ENCODE results near the gene FBLN5.
A peak's percentile ranks its signal among the peaks of the same experiment; 100 is the strongest.
"Not testable (repeated sequence)": the region's sequence is repeated elsewhere in the genome, so short reads cannot be mapped to it uniquely, and the experiment has no call there.

Gene FBLN5

GRCh38 chr14:91861091-91861490 is 86.4 kb downstream of the FBLN5 start:
- no peak overlapping the region for H3K4me3 ChIP-seq (ENCODE audit: low read length)
- no peak for TF ChIP-seq ZNF274 (IDR thresholded peaks at IDR 0.05; ENCODE audit: low read depth, low read length)

- H3K4me3 ChIP-seq (ENCODE audit: low read length): no peak overlapping the region
- TF ChIP-seq ZNF274 (IDR thresholded peaks at IDR 0.05; ENCODE audit: low read depth, low read length): no peak
Observed at GRCh38 chr14:91860238-91860637, 87.3 kb downstream of the FBLN5 start.

GRCh38 chr14:91858536-91859275 is 88.8 kb downstream of the FBLN5 start:
- TF ChIP-seq ZNF274 (IDR thresholded peaks at IDR 0.05; ENCODE audit: low read depth, low read length): no peak
- no peak overlapping the region for H3K4me3 ChIP-seq (ENCODE audit: low read length)

- H3K4me3 ChIP-seq (ENCODE audit: low read length): no peak overlapping the region
- no peak for TF ChIP-seq ZNF274 (IDR thresholded peaks at IDR 0.05; ENCODE audit: low read depth, low read length)
Observed at GRCh38 chr14:91857614-91858013, 89.9 kb downstream of the FBLN5 start.

DNA sequence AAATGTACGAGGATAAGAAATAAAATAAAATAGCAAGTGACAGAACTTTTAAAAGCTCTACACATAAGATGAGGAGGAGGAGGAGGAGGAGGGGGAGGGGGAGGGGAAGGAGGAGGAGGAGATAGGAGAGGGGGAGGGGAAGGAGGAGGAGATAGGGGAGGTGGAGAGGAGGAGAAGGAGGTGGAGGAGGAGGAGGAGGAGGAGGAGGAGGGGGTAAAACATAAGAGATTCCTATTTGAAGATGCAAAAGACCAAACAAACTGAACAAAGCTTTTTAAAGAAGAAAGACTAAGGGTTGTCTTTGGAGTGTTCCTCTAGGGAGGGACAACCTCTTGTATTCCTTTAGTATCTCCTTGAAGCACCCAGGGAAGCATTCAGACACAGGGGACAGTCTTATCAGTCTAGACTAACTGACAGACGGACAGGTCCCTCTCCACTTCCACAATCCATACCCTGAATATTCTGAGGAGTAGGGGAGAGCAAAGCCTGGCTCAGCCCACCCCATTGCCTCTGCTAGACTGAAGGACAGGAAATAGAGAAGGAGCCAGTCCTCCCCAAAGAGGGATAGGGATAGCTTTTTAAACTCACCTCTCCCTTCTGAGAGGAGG is 93.1 kb downstream of the FBLN5 start:
- no peak overlapping the region for H3K4me3 ChIP-seq (ENCODE audit: low read length)
- no peak for TF ChIP-seq ZNF274 (IDR thresholded peaks at IDR 0.05; ENCODE audit: low read depth, low read length)

DNA sequence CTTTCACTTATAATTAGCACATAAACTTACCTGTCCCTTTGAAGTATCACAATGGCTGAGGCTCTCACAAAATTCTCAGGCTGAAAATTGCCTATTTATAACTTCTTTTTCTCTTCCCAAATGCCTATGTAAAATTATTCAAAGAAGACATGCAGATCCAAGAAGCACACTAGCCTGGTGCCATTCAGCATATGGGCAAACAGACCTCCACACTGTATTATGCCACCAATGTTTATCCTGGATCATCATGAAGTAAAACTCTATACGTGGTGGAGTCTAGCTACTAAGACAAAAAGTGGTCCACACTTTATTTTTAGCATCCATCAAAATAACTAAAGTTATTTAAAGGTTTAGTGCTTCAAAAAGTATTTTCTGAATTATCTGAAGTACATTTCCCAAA is 95.9 kb downstream of the FBLN5 start:
- no peak overlapping the region for H3K4me3 ChIP-seq (ENCODE audit: low read length)
- TF ChIP-seq ZNF274 (IDR thresholded peaks at IDR 0.05; ENCODE audit: low read depth, low read length): no peak

DNA sequence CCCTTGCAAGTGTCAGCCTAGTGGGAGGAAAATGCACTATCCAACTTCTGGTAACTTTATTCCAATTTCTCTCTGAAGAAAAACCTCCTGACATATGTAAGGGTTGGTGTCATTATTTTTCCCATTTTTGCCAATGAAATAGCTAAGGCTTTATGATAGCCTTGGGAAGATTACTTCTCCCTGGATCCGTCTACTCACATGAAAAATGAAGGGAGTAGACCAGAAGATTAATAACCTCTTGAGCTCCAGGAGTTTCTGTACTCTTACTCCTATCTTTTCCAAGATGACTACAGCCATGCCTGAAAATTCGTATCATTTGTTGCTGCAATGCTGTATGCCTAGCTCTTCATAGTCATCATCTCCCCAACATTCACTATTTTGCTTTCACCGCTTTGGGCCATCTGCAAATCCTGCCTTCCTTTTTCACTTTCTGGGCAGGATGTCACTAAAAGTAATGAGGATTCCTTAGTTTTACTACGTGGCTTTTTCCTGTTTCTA is 98.9 kb downstream of the FBLN5 start:
- no peak for TF ChIP-seq ZNF274 (IDR thresholded peaks at IDR 0.05; ENCODE audit: low read depth, low read length)
- H3K4me3 ChIP-seq (ENCODE audit: low read length): no peak overlapping the region

DNA sequence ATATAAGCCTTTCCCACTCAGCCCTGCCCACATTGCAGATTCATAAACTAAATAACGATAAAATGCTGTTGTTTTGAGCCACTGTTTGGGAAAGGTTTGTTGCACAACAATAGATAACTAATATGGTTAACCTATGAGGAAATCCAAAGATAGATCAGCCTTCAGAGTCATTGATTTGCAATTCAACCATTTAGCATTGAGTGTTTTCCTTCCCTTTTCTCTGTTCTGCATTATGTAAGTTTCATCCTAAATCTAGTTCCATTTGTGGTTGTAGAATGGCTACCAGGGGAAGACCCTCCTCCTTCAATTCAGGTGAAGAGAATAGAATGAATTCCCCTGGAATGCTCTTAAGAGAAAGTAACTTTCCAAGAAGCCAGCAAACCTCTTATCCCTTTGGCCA is 99.8 kb downstream of the FBLN5 start:
- TF ChIP-seq ZNF274 (IDR thresholded peaks at IDR 0.05; ENCODE audit: low read depth, low read length): no peak
- H3K4me3 ChIP-seq (ENCODE audit: low read length): no peak overlapping the region

GRCh38 chr14:91845652-91846051 is 101.8 kb downstream of the FBLN5 start:
- no peak for TF ChIP-seq ZNF274 (IDR thresholded peaks at IDR 0.05; ENCODE audit: low read depth, low read length)
- H3K4me3 ChIP-seq (ENCODE audit: low read length): no peak overlapping the region

DNA sequence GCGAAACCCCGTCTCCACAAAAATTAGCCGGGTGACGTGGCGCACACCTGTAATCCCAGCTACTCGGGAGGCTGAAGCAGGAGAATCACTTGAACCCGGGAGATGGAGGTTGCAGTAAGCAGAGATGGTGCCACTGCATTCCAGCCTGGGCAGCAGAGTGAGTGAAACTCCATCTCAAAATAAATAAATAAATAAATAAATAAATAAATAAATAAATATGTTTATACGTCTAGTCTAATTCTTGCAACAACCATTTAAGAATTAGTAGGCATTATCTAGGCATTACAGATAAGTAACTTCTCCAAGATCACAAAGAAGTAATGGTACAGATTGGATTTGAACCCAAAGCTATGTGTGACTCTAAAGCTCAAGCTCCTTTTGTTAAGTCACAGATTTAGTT is 102.4 kb downstream of the FBLN5 start:
- H3K4me3 ChIP-seq (ENCODE audit: low read length): not testable (repeated sequence)

DNA sequence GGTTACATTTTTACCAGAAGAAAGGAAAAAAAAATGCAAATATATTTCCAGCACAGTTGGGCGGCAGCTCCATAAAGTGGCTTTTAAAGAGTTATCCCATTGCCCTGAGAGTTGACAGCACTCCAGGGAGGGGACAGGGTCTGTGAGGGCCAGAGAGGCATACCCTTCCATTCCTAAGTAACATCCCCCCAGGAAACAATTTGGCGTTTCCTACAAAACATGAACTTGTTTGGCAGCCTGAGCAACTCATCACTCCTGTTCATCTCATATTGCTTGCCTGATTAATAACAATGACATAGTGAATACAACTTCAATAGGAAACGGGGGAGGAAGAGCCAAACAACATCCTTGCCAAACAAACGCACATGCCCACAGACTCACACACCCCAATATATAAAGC is 103.5 kb downstream of the FBLN5 start:
- no peak overlapping the region for H3K4me3 ChIP-seq (ENCODE audit: low read length)
- no peak for TF ChIP-seq ZNF274 (IDR thresholded peaks at IDR 0.05; ENCODE audit: low read depth, low read length)

- TF ChIP-seq ZNF274 (IDR thresholded peaks at IDR 0.05; ENCODE audit: low read depth, low read length): no peak
Observed at GRCh38 chr14:91843437-91843836, 104.1 kb downstream of the FBLN5 start.

GRCh38 chr14:91841065-91841464 is 106.4 kb downstream of the FBLN5 start:
- TF ChIP-seq ZNF274 (IDR thresholded peaks at IDR 0.05; ENCODE audit: low read depth, low read length): no peak
- no peak overlapping the region for H3K4me3 ChIP-seq (ENCODE audit: low read length)

More at GRCh38 chr14:91843437-91843836, 104.1 kb downstream of the FBLN5 start:
- H3K4me3 ChIP-seq (ENCODE audit: low read length): no peak overlapping the region

DNA sequence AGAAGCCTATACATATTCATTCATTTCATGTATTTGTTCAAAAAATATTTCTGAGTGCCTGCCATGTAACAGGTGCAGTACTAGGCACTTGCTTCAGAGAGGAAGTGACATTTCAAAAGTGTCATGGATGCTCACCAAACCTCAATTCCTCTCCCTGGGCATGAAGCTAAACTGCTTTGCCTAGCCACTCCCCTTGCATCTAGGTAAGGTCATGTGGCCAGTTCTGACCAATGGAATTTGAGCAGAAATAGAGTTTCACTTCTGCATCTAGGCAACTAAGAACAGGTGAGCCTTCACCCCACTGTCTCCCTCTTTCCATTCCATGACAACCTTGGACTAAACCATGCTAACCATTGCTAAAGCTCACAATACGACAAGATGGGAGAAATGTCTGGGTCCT is 107.7 kb downstream of the FBLN5 start:
- no peak for TF ChIP-seq ZNF274 (IDR thresholded peaks at IDR 0.05; ENCODE audit: low read depth, low read length)

DNA sequence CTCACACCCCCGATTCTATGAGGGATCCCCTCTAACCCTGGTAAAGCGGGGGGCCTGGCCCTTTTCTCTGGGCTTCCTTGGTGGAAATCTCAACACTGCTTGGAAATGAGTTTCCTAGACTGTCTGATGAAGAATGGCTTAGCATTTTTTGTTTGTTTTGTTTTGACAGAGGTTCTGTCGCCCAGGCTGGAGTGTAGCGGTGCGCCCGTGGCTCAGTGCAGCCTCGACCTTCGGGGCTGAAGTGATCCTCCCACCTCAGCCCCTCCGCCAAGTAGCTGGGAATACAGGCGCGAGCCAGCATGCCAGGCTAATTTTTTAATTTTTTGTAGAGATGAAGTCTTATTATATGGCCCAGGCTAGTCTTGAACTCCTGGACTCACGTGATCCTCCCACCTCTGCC is 110.4 kb downstream of the FBLN5 start:
- no peak for TF ChIP-seq ZNF274 (IDR thresholded peaks at IDR 0.05; ENCODE audit: low read depth, low read length)
- peak overlapping the region; percentile 94 for H3K4me3 ChIP-seq (ENCODE audit: low read length)

More for the DNA sequence above, 107.7 kb downstream of the FBLN5 start:
- no peak overlapping the region for H3K4me3 ChIP-seq (ENCODE audit: low read length)
